HCT116 (cell line): ENCODE results near the gene LCE2B. TPM values are rescaled to one million over a fixed set of nuclear protein-coding genes. Genes with fewer than 3 reads are reported as not detected.
"Not testable (repeated sequence)": the region's sequence is repeated elsewhere in the genome, so short reads cannot be mapped to it uniquely, and the experiment has no call there.

Source experiments
- ATAC-seq: fragments of 200-7000 bp; cut with Tn5 transposase; 2 replicates; pipeline ENCODE4 v1.9.1; 2020; ENCODE audit warnings: mild to moderate bottlenecking, moderate library complexity
- BruUV-seq: library from RNA; stranded (reverse); fragments of 400-500 nt; replicated peaks from 2 replicates; lab custom pipeline; 2021; lab: Mats Ljungman, UMichigan
- CTCF ChIA-PET: fragments of 300-600 bp; sonication (Branson Sonifier 250); formaldehyde crosslinking; loops from one replicate; lab custom pipeline; 2021; ENCODE audit warnings: antibody characterized with exemption; lab: Charles Lee
- POLR2A ChIA-PET: fragments of 300-600, 350-600 bp; sonication (Branson Sonifier 250); formaldehyde crosslinking; loops from one replicate; lab custom pipeline; 2021; ENCODE audit warnings: antibody characterized with exemption; lab: Charles Lee
- RAD21 ChIA-PET, 2 experiments: fragments of 300-600 bp; sonication (Branson Sonifier 250); formaldehyde crosslinking; loops; one replicate each; lab custom pipeline; 2023; ENCODE audit warnings: low total read pairs in 2 of 2; ENCODE audit not compliant: uncharacterized antibody in 2 of 2, unreplicated experiment in 2 of 2, low non-redundant PET in 1 of 2; lab: Charles Lee
- DNase-seq: peaks from one replicate; pipeline ENCODE4 v3.0.0-alpha.2; 2010; ENCODE audit warnings: low read depth, low spot score
- H2AFZ ChIP-seq: fragments of 200-600 bp; shearing (Covaris generic), sonication (generic); 2 replicates; pipeline ENCODE4 v1.6.1; 2017; ENCODE audit warnings: low read depth, mixed run types, mixed read lengths, antibody characterized with exemption, low read length; ENCODE audit not compliant: poor library complexity, severe bottlenecking
- H3K27ac ChIP-seq: 2 replicates; pipeline ENCODE4 v1.5.1; 2012; ENCODE audit warnings: low read depth, low read length
- H3K27me3 ChIP-seq: fragments of 200-600 bp; sonication (generic); 2 replicates; pipeline ENCODE4 v1.6.1; 2016; ENCODE audit warnings: mixed run types, low read length, mixed read lengths; ENCODE audit not compliant: insufficient read depth
- H3K36me3 ChIP-seq, 2 experiments: fragments of 200-500 bp in 1 of 2; fragments of 200-600 bp in 1 of 2; sonication (Bioruptor generic) in 1 of 2; sonication (generic) in 1 of 2; 2 replicates each; pipeline versions ENCODE4 v1.5.1 to v1.6.1; 2014 to 2016; ENCODE audit warnings: low read length in 2 of 2, inconsistent platforms in 1 of 2, mixed read lengths in 1 of 2, mixed run types in 1 of 2; ENCODE audit not compliant: insufficient read depth in 2 of 2, control insufficient read depth in 1 of 2
- H3K4me1 ChIP-seq, 2 experiments: fragments of 200-600 bp in 1 of 2; sonication (generic) in 1 of 2; 2 replicates each; pipeline versions ENCODE4 v1.5.1 to v1.6.1; 2012 to 2017; ENCODE audit warnings: low read length in 2 of 2, inconsistent platforms in 1 of 2, mild to moderate bottlenecking in 1 of 2, mixed read lengths in 1 of 2, mixed run types in 1 of 2, moderate library complexity in 1 of 2; ENCODE audit not compliant: insufficient read depth in 2 of 2, control insufficient read depth in 1 of 2
- H3K4me2 ChIP-seq: fragments of 200-600 bp; sonication (generic); 2 replicates; pipeline ENCODE4 v1.6.1; 2017; ENCODE audit warnings: mixed run types, low read length, mixed read lengths
- H3K4me3 ChIP-seq, 2 experiments: fragments of 200-600 bp in 1 of 2; sonication (generic) in 1 of 2; replicated peaks in 1 of 2; 2 replicates each; pipeline ENCODE4 v1.5.1; 2011 to 2016; ENCODE audit warnings: low read length in 2 of 2, control low read depth in 1 of 2, low read depth in 1 of 2, mild to moderate bottlenecking in 1 of 2, mixed read lengths in 1 of 2, mixed run types in 1 of 2
- H3K79me2 ChIP-seq: fragments of 200-600 bp; sonication (generic); 2 replicates; pipeline ENCODE4 v1.6.1; 2017; ENCODE audit warnings: mild to moderate bottlenecking, mixed run types, low read length, moderate library complexity, mixed read lengths; ENCODE audit not compliant: insufficient read depth
- H3K9ac ChIP-seq: fragments of 200-600 bp; sonication (generic); 2 replicates; pipeline ENCODE4 v1.6.1; 2016; ENCODE audit warnings: low read length, mixed read lengths
- H3K9me2 ChIP-seq: fragments of 200-600 bp; sonication (generic), shearing (Covaris generic); 2 replicates; pipeline ENCODE4 v1.6.1; 2017; ENCODE audit warnings: mixed run types, mild to moderate bottlenecking, moderate library complexity; ENCODE audit not compliant: insufficient read depth
- H3K9me3 ChIP-seq, 2 experiments: fragments of 200-500 bp in 1 of 2; fragments of 200-600 bp in 1 of 2; sonication (Bioruptor generic) in 1 of 2; sonication (generic) in 1 of 2; 2 replicates each; pipeline ENCODE4 v1.6.1; 2014 to 2017; ENCODE audit warnings: low read length in 2 of 2, mixed read lengths in 2 of 2, inconsistent platforms in 1 of 2, low read depth in 1 of 2, mild to moderate bottlenecking in 1 of 2, mixed run types in 1 of 2, moderate library complexity in 1 of 2; ENCODE audit not compliant: control insufficient read depth in 1 of 2, insufficient read depth in 1 of 2
- H4K20me1 ChIP-seq: fragments of 200-600 bp; sonication (generic), shearing (Covaris generic); 2 replicates; pipeline ENCODE4 v1.6.1; 2017; ENCODE audit warnings: mixed run types, mild to moderate bottlenecking, moderate library complexity; ENCODE audit not compliant: insufficient read depth
- CEBPB ChIP-seq: IDR thresholded peaks from 2 replicates; pipeline ENCODE4 v1.6.1; 2012; ENCODE audit warnings: low read depth
- EZH2 ChIP-seq: fragments of 200-600 bp; sonication (generic); IDR thresholded peaks from 2 replicates; pipeline ENCODE4 v1.6.1; 2017; ENCODE audit warnings: antibody characterized with exemption, mixed run types
- ZBTB33 ChIP-seq: IDR thresholded peaks from 2 replicates; pipeline ENCODE4 v1.6.1; 2011; ENCODE audit warnings: mild to moderate bottlenecking, low read length, moderate library complexity; ENCODE audit not compliant: insufficient replicate concordance; ENCODE audit errors: extremely low read depth
- ZFX ChIP-seq: fragments of 450-650 bp; IDR thresholded peaks from 2 replicates; pipeline ENCODE4 v1.6.1; 2017
- intact Hi-C: fragments of 100-400 bp; cut with micrococcal nuclease; formaldehyde crosslinking; loops from 2 replicates; pipeline ENCODE4 v1.10.0; 2022
- total RNA-seq: library from RNA; stranded (reverse); gene quantifications from one replicate; pipeline ENCODE4 v1.2.1, GENCODE V29; 2021; ENCODE audit not compliant: unreplicated experiment

LCE2B gene
- total RNA-seq, 1 experiment from 2014 or later = not detected

DNA sequence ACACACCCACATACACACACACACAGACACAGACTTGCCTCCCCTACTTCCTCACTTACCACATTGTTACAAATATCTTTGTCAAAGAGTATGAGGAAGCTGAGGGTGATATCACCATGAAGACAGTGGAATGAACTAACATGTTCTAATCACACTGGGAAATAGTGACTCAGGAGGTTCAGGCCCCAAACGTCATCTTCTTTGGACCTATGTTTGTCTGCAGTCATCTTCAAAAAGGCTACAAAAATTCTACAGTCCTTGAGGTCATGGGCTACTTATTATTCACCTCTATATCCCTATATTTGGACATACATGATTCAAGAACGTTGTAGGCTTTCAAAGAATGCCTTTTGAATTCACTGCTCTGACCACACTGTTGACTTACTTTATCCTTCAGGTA lies 12.9 kb upstream of the LCE2B start:
- no peak for TF ChIP-seq CEBPB
- RAD21 ChIA-PET = no interaction called here
- peaks cover 39% of the 10 kb centered on the region for H3K27me3 ChIP-seq
- H3K9me2 ChIP-seq = no peaks in the 10 kb centered on the region
- H3K4me3 ChIP-seq = no peak overlapping the region
- H3K9me3 ChIP-seq = no peaks in the 10 kb centered on the region
- intact Hi-C loops = no loop called here
- H3K4me1 ChIP-seq = no peaks in the 10 kb centered on the region
- H3K79me2 ChIP-seq = no peaks in the 10 kb centered on the region
- no peak overlapping the region for H3K9ac ChIP-seq
- POLR2A ChIA-PET = interaction anchor here (0.6 kb wide), 1 partner anchor 17 kb away, joined by 3 read pairs; no protein-coding TSS in a partner anchor
- no peaks in the 10 kb centered on the region for H4K20me1 ChIP-seq
- DNase-seq = no peak
- H3K27ac ChIP-seq = no peak overlapping the region
- CTCF ChIA-PET = no interaction called here
- no peak for ATAC-seq
- H3K36me3 ChIP-seq = no peaks in the 10 kb centered on the region
- H2AFZ ChIP-seq = no peak overlapping the region
- no TSS peak for BruUV-seq
- no peak overlapping the region for H3K4me2 ChIP-seq

- H3K4me3 ChIP-seq, CTCF ChIA-PET, H3K27ac ChIP-seq, H3K79me2 ChIP-seq, POLR2A ChIA-PET, H3K36me3 ChIP-seq, ATAC-seq, BruUV-seq, intact Hi-C loops, H3K9me2 ChIP-seq, H3K4me1 ChIP-seq, H3K9me3 ChIP-seq, DNase-seq, H3K4me2 ChIP-seq, H4K20me1 ChIP-seq, H3K9ac ChIP-seq, RAD21 ChIA-PET, H2AFZ ChIP-seq: not testable (repeated sequence)
- peaks cover 42% of the 10 kb centered on the region for H3K27me3 ChIP-seq
Observed at GRCh38 chr1:152674983-152675382, 10.9 kb upstream of the LCE2B start, which contains the start of gene LCE2C. LCE2C (plus strand) TSS chr1:152675279; CDS start chr1:152676016, 737 bp downstream.

GRCh38 chr1:152679459-152679858 lies 6.5 kb upstream of the LCE2B start:
- POLR2A ChIA-PET = no interaction called here
- no peaks in the 10 kb centered on the region for H3K79me2 ChIP-seq
- BruUV-seq = no TSS peak

More at GRCh38 chr1:152679459-152679858, 6.5 kb upstream of the LCE2B start:
- no peak overlapping the region for H3K4me3 ChIP-seq
- no peaks in the 10 kb centered on the region for H3K4me1 ChIP-seq
- H3K36me3 ChIP-seq = no peaks in the 10 kb centered on the region
- TF ChIP-seq ZBTB33 = no peak
- no peak for TF ChIP-seq ZFX
- TF ChIP-seq EZH2 = no peak
- H3K9me2 ChIP-seq = no peaks in the 10 kb centered on the region
- peaks cover 56% of the 10 kb centered on the region for H3K27me3 ChIP-seq
- no peak overlapping the region for H3K4me2 ChIP-seq
- no peak overlapping the region for H2AFZ ChIP-seq
- no peaks in the 10 kb centered on the region for H4K20me1 ChIP-seq
- no peak overlapping the region for H3K27ac ChIP-seq
- no peak overlapping the region for H3K9ac ChIP-seq
- H3K9me3 ChIP-seq = no peaks in the 10 kb centered on the region
- ATAC-seq (no peak), DNase-seq (no peak)
- ChIA-PET RAD21 (no interaction called here), CTCF (no interaction called here)
- intact Hi-C loops = no loop called here
